ENCODE measurements around the gene C19orf38. TPM values are rescaled to one million over a fixed set of nuclear protein-coding genes. Genes with fewer than 3 reads are reported as not detected.

The C19orf38 gene
- total RNA-seq, 2 experiments from 2014 or later: 5.2 to 7.5 TPM

GRCh38 chr19:10889880-10890279 lies 41.7 kb downstream of the C19orf38 start:
- ChIA-PET POLR2A (interaction anchor here (0.7 to 2.7 kb wide), 5 partner anchors 12 to 195 kb away, joined by 3 to 34 read pairs (median 4); no protein-coding TSS in a partner anchor), CTCF (ENCODE audit: unreplicated experiment) (no interaction called here)
- peaks cover 37% of the 10 kb centered on the region for H3K4me1 ChIP-seq (ENCODE audit: insufficient read depth, low read length, poor library complexity, severe bottlenecking)
- H3K27ac ChIP-seq (ENCODE audit: low read depth, low read length, poor library complexity, severe bottlenecking): peak overlapping the region; percentile 6
- intact Hi-C loops (cut with micrococcal nuclease; ENCODE audit: unreplicated experiment): no loop called here
- no peak overlapping the region for H2AFZ ChIP-seq (ENCODE audit: low read length)
- TF ChIP-seq CTCF (conservative IDR thresholded peaks at IDR 0.05; ENCODE audit: low read length): no peak
- TF ChIP-seq EZH2phosphoT487 (IDR thresholded peaks at IDR 0.05; ENCODE audit: borderline replicate concordance, low read depth, low read length): no peak
- DNase-seq (ENCODE audit: low spot score): no peak
- H3K4me3 ChIP-seq (ENCODE audit: low read depth, low read length, poor library complexity, severe bottlenecking): no peak overlapping the region
- peaks cover 80% of the 10 kb centered on the region for H3K79me2 ChIP-seq (ENCODE audit: insufficient read depth, low read depth, low read length)
- H4K20me1 ChIP-seq (ENCODE audit: insufficient read depth, low read length): no peaks in the 10 kb centered on the region
- H3K9me3 ChIP-seq (ENCODE audit: low read length): no peaks in the 10 kb centered on the region
- no peaks in the 10 kb centered on the region for H3K9me2 ChIP-seq (ENCODE audit: insufficient read depth, low read length)
- BruUV-seq (replicated peaks): no TSS peak
- no peak overlapping the region for H3K4me2 ChIP-seq (ENCODE audit: low read length)
- H3K36me3 ChIP-seq (ENCODE audit: insufficient read depth, low read length): peaks cover 11% of the 10 kb centered on the region; the same call in 1 of the 2 replicates

GRCh38 chr19:10891405-10892086 lies 43.3 kb downstream of the C19orf38 start:
- BruUV-seq (replicated peaks): no TSS peak
- Histone ChIP-seq H2AFZ (ENCODE audit: low read length) (no peak overlapping the region), H3K4me2 (ENCODE audit: low read length) (no peak overlapping the region), H4K20me1 (ENCODE audit: insufficient read depth, low read length) (0 out of 2 replicates have a peak, but pooled peaks cover 1% of the 10 kb centered on the region), H3K36me3 (ENCODE audit: insufficient read depth, low read length) (peaks cover 8% of the 10 kb centered on the region; the same call in 1 of the 2 replicates), H3K9me2 (ENCODE audit: insufficient read depth, low read length) (no peaks in the 10 kb centered on the region), H3K9me3 (ENCODE audit: low read length) (no peaks in the 10 kb centered on the region), H3K27ac (ENCODE audit: low read depth, low read length, poor library complexity, severe bottlenecking) (no peak overlapping the region), H3K79me2 (ENCODE audit: insufficient read depth, low read depth, low read length) (peaks cover 65% of the 10 kb centered on the region), H3K4me1 (ENCODE audit: insufficient read depth, low read length, poor library complexity, severe bottlenecking) (peaks cover 46% of the 10 kb centered on the region), H3K4me3 (ENCODE audit: low read depth, low read length, poor library complexity, severe bottlenecking) (no peak overlapping the region)
- CTCF ChIA-PET (ENCODE audit: unreplicated experiment): no interaction called here
- intact Hi-C loops (cut with micrococcal nuclease; ENCODE audit: unreplicated experiment): no loop called here
- no peak for DNase-seq (ENCODE audit: low spot score)
- POLR2A ChIA-PET: interaction anchor here (2.2 kb wide), 1 partner anchor 15 kb away, joined by 5 read pairs; no protein-coding TSS in a partner anchor
- TF ChIP-seq EZH2phosphoT487 (IDR thresholded peaks at IDR 0.05; ENCODE audit: borderline replicate concordance, low read depth, low read length) (no peak), CTCF (conservative IDR thresholded peaks at IDR 0.05; ENCODE audit: low read length) (no peak)

- POLR2A ChIA-PET: interaction anchor here (0.6 kb wide), 1 partner anchor 252 kb away, joined by 6 read pairs; no protein-coding TSS in a partner anchor
- H4K20me1 ChIP-seq (ENCODE audit: insufficient read depth, low read length): 0 out of 2 replicates have a peak, but pooled peaks cover 8% of the 10 kb centered on the region
- DNase-seq (ENCODE audit: low spot score): no peak
- BruUV-seq (replicated peaks): no TSS peak
- no peak for TF ChIP-seq CTCF (conservative IDR thresholded peaks at IDR 0.05; ENCODE audit: low read length)
- TF ChIP-seq EZH2phosphoT487 (IDR thresholded peaks at IDR 0.05; ENCODE audit: borderline replicate concordance, low read depth, low read length): no peak
- no peak overlapping the region for H3K4me2 ChIP-seq (ENCODE audit: low read length)
- peaks cover 46% of the 10 kb centered on the region for H3K4me1 ChIP-seq (ENCODE audit: insufficient read depth, low read length, poor library complexity, severe bottlenecking)
- CTCF ChIA-PET (ENCODE audit: unreplicated experiment): no interaction called here
- no peak overlapping the region for H3K27ac ChIP-seq (ENCODE audit: low read depth, low read length, poor library complexity, severe bottlenecking)
- H3K79me2 ChIP-seq (ENCODE audit: insufficient read depth, low read depth, low read length): peaks cover 65% of the 10 kb centered on the region
- intact Hi-C loops (cut with micrococcal nuclease; ENCODE audit: unreplicated experiment): no loop called here
- H3K9me3 ChIP-seq (ENCODE audit: low read length): no peaks in the 10 kb centered on the region
- no peak overlapping the region for H2AFZ ChIP-seq (ENCODE audit: low read length)
- H3K4me3 ChIP-seq (ENCODE audit: low read depth, low read length, poor library complexity, severe bottlenecking): no peak overlapping the region
- H3K36me3 ChIP-seq (ENCODE audit: insufficient read depth, low read length): peaks cover 13% of the 10 kb centered on the region; the same call in 1 of the 2 replicates
- no peaks in the 10 kb centered on the region for H3K9me2 ChIP-seq (ENCODE audit: insufficient read depth, low read length)
Measured at GRCh38 chr19:10892256-10892655, 44.0 kb downstream of the C19orf38 start.

Measured in OCI-LY7 (cell line).